Cardiac muscle cell (in vitro differentiated cells and primary cell): ENCODE results near the gene CDRT15. TPM values are rescaled to one million over a fixed set of nuclear protein-coding genes. Genes with fewer than 3 reads are reported as not detected.
"Not testable (repeated sequence)": the region's sequence is repeated elsewhere in the genome, so short reads cannot be mapped to it uniquely, and the experiment has no call there.

Experiments
- DNase-seq, 2 donors: peaks; one replicate each; pipeline versions ENCODE4 v3.0.0 to v3.0.0-alpha.2; 2010 to 2017; ENCODE audit warnings: low read depth in 1 of 2, low spot score in 1 of 2
- H3K27ac ChIP-seq: fragments of 200-600 bp; sonication (generic); 2 replicates; pipeline ENCODE4 v1.5.1; 2016
- H3K27me3 ChIP-seq: fragments of 200-600 bp; sonication (generic); 2 replicates; pipeline ENCODE4 v1.6.0; 2016; ENCODE audit warnings: control low read depth
- H3K36me3 ChIP-seq: fragments of 200-600 bp; sonication (generic); 2 replicates; pipeline ENCODE4 v1.5.1; 2016; ENCODE audit warnings: control low read depth
- H3K4me1 ChIP-seq: fragments of 200-600 bp; sonication (generic); 2 replicates; pipeline ENCODE4 v1.8.1; 2017; ENCODE audit warnings: low read depth, mild to moderate bottlenecking, mixed run types
- H3K4me3 ChIP-seq: fragments of 200-600 bp; sonication (generic); 2 replicates; pipeline ENCODE4 v1.5.1; 2016; ENCODE audit warnings: mild to moderate bottlenecking
- H3K9me3 ChIP-seq: fragments of 200-600 bp; sonication (generic); 2 replicates; pipeline ENCODE4 v1.5.1; 2017; ENCODE audit warnings: low read depth, mild to moderate bottlenecking, control low read depth
- CTCF ChIP-seq: IDR thresholded peaks from 2 replicates; pipeline ENCODE4 v1.5.1; 2012; ENCODE audit warnings: low read depth, mild to moderate bottlenecking, low read length
- polyA plus RNA-seq: library from polyadenylated mRNA; unstranded; fragments of >200 nt; fragmentation: Nextera tagmentation; extraction: Ambion mirVana; gene quantifications from 2 replicates; pipeline ENCODE4 v1.2.1, GENCODE V29; 2016
- total RNA-seq: library from RNA; depleted of rRNA; stranded (reverse); fragments of >200 nt; gene quantifications from 2 replicates; pipeline ENCODE4 v1.2.3, GENCODE V29; 2016

Gene CDRT15
- total RNA-seq (not detected in 2 replicates), polyA plus RNA-seq (0.42 TPM in 1 of 2 replicates, not detected in the other)

GRCh38 chr17:14236762-14237161, at the start of gene CDRT15:
CDRT15 (minus strand) TSS chr17:14236862; CDS start chr17:14236833, 29 bp downstream.
- H3K27ac ChIP-seq, H3K4me3 ChIP-seq, DNase-seq, H3K36me3 ChIP-seq, H3K4me1 ChIP-seq, H3K27me3 ChIP-seq, H3K9me3 ChIP-seq: not testable (repeated sequence)

- Histone ChIP-seq H3K27me3 (no peaks in the 10 kb centered on the region), H3K4me1 (no peaks in the 10 kb centered on the region), H3K27ac (no peak overlapping the region), H3K36me3 (no peaks in the 10 kb centered on the region), H3K4me3 (no peak overlapping the region), H3K9me3 (no peaks in the 10 kb centered on the region)
- no peak for DNase-seq
- no peak for TF ChIP-seq CTCF
These were observed 46.1 kb upstream of the CDRT15 start for GRCh38 chr17:14282726-14283125.

GRCh38 chr17:14281530-14281929, 44.9 kb upstream of the CDRT15 start:
- H3K27me3 ChIP-seq = no peaks in the 10 kb centered on the region
- H3K9me3 ChIP-seq = no peaks in the 10 kb centered on the region
- no peak overlapping the region for H3K27ac ChIP-seq
- DNase-seq = no peak
- H3K36me3 ChIP-seq = no peaks in the 10 kb centered on the region
- no peak overlapping the region for H3K4me3 ChIP-seq
- no peaks in the 10 kb centered on the region for H3K4me1 ChIP-seq
- TF ChIP-seq CTCF = no peak

GRCh38 chr17:14276535-14277250, 40.0 kb upstream of the CDRT15 start:
- DNase-seq = no peak
- Histone ChIP-seq H3K27ac (no peak overlapping the region), H3K4me3 (no peak overlapping the region), H3K4me1 (no peaks in the 10 kb centered on the region), H3K9me3 (no peaks in the 10 kb centered on the region), H3K36me3 (no peaks in the 10 kb centered on the region), H3K27me3 (no peaks in the 10 kb centered on the region)
- no peak for TF ChIP-seq CTCF

GRCh38 chr17:14270508-14270907, 33.8 kb upstream of the CDRT15 start:
- no peak for TF ChIP-seq CTCF
- no peak overlapping the region for H3K4me3 ChIP-seq
- DNase-seq = no peak
- no peaks in the 10 kb centered on the region for H3K27me3 ChIP-seq
- no peaks in the 10 kb centered on the region for H3K9me3 ChIP-seq
- H3K27ac ChIP-seq = no peak overlapping the region
- H3K36me3 ChIP-seq = no peaks in the 10 kb centered on the region
- H3K4me1 ChIP-seq = no peaks in the 10 kb centered on the region

- Histone ChIP-seq H3K27me3 (no peaks in the 10 kb centered on the region), H3K4me1 (no peaks in the 10 kb centered on the region), H3K27ac (no peak overlapping the region), H3K4me3 (no peak overlapping the region), H3K36me3 (no peaks in the 10 kb centered on the region), H3K9me3 (no peaks in the 10 kb centered on the region)
- TF ChIP-seq CTCF = no peak
- no peak for DNase-seq
These were observed 32.8 kb upstream of the CDRT15 start for GRCh38 chr17:14269473-14269872.
